Trophoblast cell (in vitro differentiated cells and primary cell): ENCODE data around the gene TNNT2.
A peak's percentile ranks its signal among the peaks of the same experiment; 100 is the strongest.

ENCODE experiments used
- DNase-seq, 2 donors: peaks; one replicate each; pipeline ENCODE4 v3.0.0-alpha.2; 2016
- H2AFZ ChIP-seq: 2 replicates; pipeline ENCODE4 v1.6.1; 2013; ENCODE audit warnings: low read length, moderate library complexity, mild to moderate bottlenecking; ENCODE audit not compliant: insufficient read depth, poor library complexity
- H2AK5ac ChIP-seq: 2 replicates; pipeline ENCODE4 v1.6.1; 2013; ENCODE audit warnings: mild to moderate bottlenecking, low read length
- H2BK120ac ChIP-seq: 2 replicates; pipeline ENCODE4 v1.6.1; 2013; ENCODE audit warnings: low read length, mild to moderate bottlenecking, moderate library complexity; ENCODE audit not compliant: insufficient read depth, poor library complexity
- H2BK12ac ChIP-seq: 2 replicates; pipeline ENCODE4 v1.6.1; 2013; ENCODE audit warnings: mild to moderate bottlenecking, low read length, moderate library complexity
- H2BK5ac ChIP-seq: 2 replicates; pipeline ENCODE4 v1.6.1; 2013; ENCODE audit warnings: low read length, low read depth, moderate library complexity, mild to moderate bottlenecking; ENCODE audit not compliant: poor library complexity
- H3K14ac ChIP-seq: 2 replicates; pipeline ENCODE4 v1.6.1; 2013; ENCODE audit warnings: mild to moderate bottlenecking, low read length
- H3K18ac ChIP-seq: 2 replicates; pipeline ENCODE4 v1.6.1; 2013; ENCODE audit warnings: mild to moderate bottlenecking, low read length
- H3K23ac ChIP-seq: 2 replicates; pipeline ENCODE4 v1.6.1; 2013; ENCODE audit warnings: low read length
- H3K27ac ChIP-seq: 2 replicates; pipeline ENCODE4 v1.5.1; 2013; ENCODE audit warnings: low read depth, mild to moderate bottlenecking, inconsistent platforms, low read length, moderate library complexity
- H3K27me3 ChIP-seq: 2 replicates; pipeline ENCODE4 v1.6.1; 2013; ENCODE audit warnings: inconsistent platforms, mild to moderate bottlenecking, low read length, moderate library complexity; ENCODE audit not compliant: insufficient read depth
- H3K36me3 ChIP-seq, 2 experiments: 1 replicate in 1 of 2; 2 replicates in 1 of 2; pipeline ENCODE4 v1.6.1; 2013; ENCODE audit warnings: low read length in 2 of 2, mild to moderate bottlenecking in 2 of 2, moderate library complexity in 1 of 2; ENCODE audit not compliant: insufficient read depth in 2 of 2, control insufficient read depth in 1 of 2
- H3K4ac ChIP-seq: 2 replicates; pipeline ENCODE4 v1.6.1; 2013; ENCODE audit warnings: low read depth, mild to moderate bottlenecking, low read length, moderate library complexity
- H3K4me1 ChIP-seq, 2 experiments: 1 replicate in 1 of 2; 2 replicates in 1 of 2; pipeline ENCODE4 v1.6.1; 2013; ENCODE audit warnings: low read length in 2 of 2, mild to moderate bottlenecking in 2 of 2, moderate library complexity in 1 of 2; ENCODE audit not compliant: insufficient read depth in 2 of 2, control insufficient read depth in 1 of 2
- H3K4me2 ChIP-seq: 2 replicates; pipeline ENCODE4 v1.6.1; 2013; ENCODE audit warnings: inconsistent platforms, mild to moderate bottlenecking, low read length, moderate library complexity
- H3K4me3 ChIP-seq: 2 replicates; pipeline ENCODE4 v1.5.1; 2013; ENCODE audit warnings: mild to moderate bottlenecking, low read depth, low read length, inconsistent platforms
- H3K79me1 ChIP-seq: one replicate; pipeline ENCODE4 v1.6.1; 2013; ENCODE audit warnings: low read length
- H3K79me2 ChIP-seq: 2 replicates; pipeline ENCODE4 v1.6.1; 2013; ENCODE audit warnings: low read length, mild to moderate bottlenecking; ENCODE audit not compliant: control insufficient read depth, insufficient read depth, poor library complexity
- H3K9ac ChIP-seq: 2 replicates; pipeline ENCODE4 v1.6.1; 2013; ENCODE audit warnings: mild to moderate bottlenecking, low read length
- H3K9me3 ChIP-seq: 2 replicates; pipeline ENCODE4 v1.6.1; 2013; ENCODE audit warnings: low read depth, mild to moderate bottlenecking, control low read depth, inconsistent platforms, low read length; ENCODE audit not compliant: insufficient read depth
- H4K12ac ChIP-seq: 2 replicates; pipeline ENCODE4 v1.6.1; 2013; ENCODE audit warnings: low read depth, mild to moderate bottlenecking, low read length, moderate library complexity
- H4K8ac ChIP-seq: 2 replicates; pipeline ENCODE4 v1.6.1; 2013; ENCODE audit warnings: low read depth, mild to moderate bottlenecking, low read length, moderate library complexity
- H4K91ac ChIP-seq: one replicate; pipeline ENCODE4 v1.6.1; 2013; ENCODE audit warnings: low read depth, mild to moderate bottlenecking, low read length, moderate library complexity
- WGBS: extraction: QIAGEN DNeasy Blood & Tissue Kit; methylation state at CpG from one replicate; pipeline ENCODE4 v1.1.7; 2013; ENCODE audit warnings: missing lambda C conversion rate; ENCODE audit not compliant: insufficient read length, insufficient coverage; ENCODE audit errors: extremely low coverage; 5-methylcytosine and 5-hydroxymethylcytosine counted together

Gene TNNT2

DNA sequence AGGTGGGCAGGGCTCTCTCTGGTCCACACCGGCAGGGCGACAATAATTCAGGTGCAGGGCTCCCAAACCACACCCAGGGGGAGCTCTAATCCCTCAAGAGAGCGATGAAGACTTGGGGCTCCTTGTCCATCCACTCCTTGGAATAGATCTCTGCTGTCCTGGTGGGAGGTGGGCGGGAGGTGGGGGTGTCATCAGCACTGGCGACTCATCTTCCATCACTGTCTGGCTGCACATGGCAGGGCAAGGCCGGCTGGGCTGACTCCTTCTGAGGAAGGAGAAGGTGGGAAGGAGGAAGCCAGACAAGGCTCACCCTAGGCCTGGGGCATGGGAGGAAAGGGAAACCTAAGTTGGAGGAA, 29.3 kb downstream of the TNNT2 start:
- H2BK12ac ChIP-seq: no peak overlapping the region
- H3K4me3 ChIP-seq: no peak overlapping the region
- peaks cover 9 to 21% of the 10 kb centered on the region in 2 experiments for H3K4me1 ChIP-seq
- H3K79me1 ChIP-seq: no peaks in the 10 kb centered on the region
- H3K9ac ChIP-seq: no peak overlapping the region
- no peaks in the 10 kb centered on the region for H3K36me3 ChIP-seq
- H3K23ac ChIP-seq: no peak overlapping the region
- peak in 1 of 2 donors; percentile 56 for DNase-seq
- no peak overlapping the region for H2BK5ac ChIP-seq
- no peak overlapping the region for H3K4me2 ChIP-seq
- peak overlapping the region; percentile 6 for H2AFZ ChIP-seq
- no CpG with 5 or more reads among the region's 6 CpGs for WGBS
- no peak overlapping the region for H3K27ac ChIP-seq
- no peaks in the 10 kb centered on the region for H3K9me3 ChIP-seq
- H3K79me2 ChIP-seq: no peaks in the 10 kb centered on the region
- H4K12ac ChIP-seq: no peak overlapping the region
- no peak overlapping the region for H2AK5ac ChIP-seq
- no peak overlapping the region for H4K91ac ChIP-seq
- H4K8ac ChIP-seq: peak overlapping the region; percentile 49
- no peak overlapping the region for H3K18ac ChIP-seq
- H3K14ac ChIP-seq: no peak overlapping the region
- H2BK120ac ChIP-seq: no peak overlapping the region
- no peaks in the 10 kb centered on the region for H3K27me3 ChIP-seq
- no peak overlapping the region for H3K4ac ChIP-seq

GRCh38 chr1:201347498-201348210, 29.8 kb downstream of the TNNT2 start:
- Histone ChIP-seq H3K27ac (peak overlapping the region; percentile 30), H3K79me1 (no peaks in the 10 kb centered on the region), H3K4me3 (no peak overlapping the region), H2BK5ac (no peak overlapping the region), H4K91ac (no peak overlapping the region), H3K9me3 (no peaks in the 10 kb centered on the region), H4K12ac (no peak overlapping the region), H3K4ac (no peak overlapping the region), H3K14ac (no peak overlapping the region), H3K36me3 (no peaks in the 10 kb centered on the region), H4K8ac (no peak overlapping the region), H3K27me3 (no peaks in the 10 kb centered on the region), H3K23ac (no peak overlapping the region), H3K9ac (no peak overlapping the region), H3K79me2 (no peaks in the 10 kb centered on the region), H3K18ac (no peak overlapping the region), H3K4me1 (peaks cover 9 to 18% of the 10 kb centered on the region in 2 experiments), H2AK5ac (no peak overlapping the region), H2AFZ (peak overlapping the region; percentile 6), H2BK120ac (no peak overlapping the region), H2BK12ac (no peak overlapping the region), H3K4me2 (peak overlapping the region; percentile 13)
- no CpG with 5 or more reads among the region's 7 CpGs for WGBS
- peak in 1 of 2 donors; percentile 43 for DNase-seq

DNA sequence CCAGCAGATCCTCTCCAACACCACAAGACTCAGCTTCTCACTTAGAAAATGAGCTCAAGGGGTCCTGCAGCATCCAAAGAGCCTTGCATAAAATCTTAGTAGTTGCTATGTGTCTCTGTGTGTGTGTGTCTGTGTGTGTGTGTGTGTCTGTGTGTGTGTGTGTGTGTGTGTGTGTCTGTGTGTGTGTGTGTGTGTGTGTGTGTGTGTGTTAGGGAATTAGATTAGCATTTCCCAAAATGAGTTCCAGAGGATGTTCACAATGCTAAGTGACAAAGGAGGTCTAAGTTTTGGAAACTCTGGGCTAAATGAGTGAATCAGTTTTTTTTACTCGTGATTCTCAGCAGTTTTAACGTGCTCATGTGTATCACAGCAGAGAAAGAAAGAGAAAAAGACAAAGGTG, 30.5 kb downstream of the TNNT2 start:
- H3K4ac ChIP-seq: no peak overlapping the region
- H3K36me3 ChIP-seq: no peaks in the 10 kb centered on the region
- H3K4me1 ChIP-seq: peaks cover 9 to 18% of the 10 kb centered on the region in 2 experiments
- no peak overlapping the region for H2BK12ac ChIP-seq
- H2BK5ac ChIP-seq: no peak overlapping the region
- H3K4me2 ChIP-seq: no peak overlapping the region
- H3K14ac ChIP-seq: no peak overlapping the region
- no peak for DNase-seq
- no peak overlapping the region for H3K4me3 ChIP-seq
- no peak overlapping the region for H2AFZ ChIP-seq
- H3K23ac ChIP-seq: no peak overlapping the region
- no peaks in the 10 kb centered on the region for H3K9me3 ChIP-seq
- H3K27ac ChIP-seq: no peak overlapping the region
- H2AK5ac ChIP-seq: no peak overlapping the region
- no peak overlapping the region for H3K18ac ChIP-seq
- no peaks in the 10 kb centered on the region for H3K79me1 ChIP-seq
- no peak overlapping the region for H4K91ac ChIP-seq
- H4K12ac ChIP-seq: no peak overlapping the region
- no CpG with 5 or more reads among the region's 2 CpGs for WGBS
- H3K79me2 ChIP-seq: no peaks in the 10 kb centered on the region
- no peaks in the 10 kb centered on the region for H3K27me3 ChIP-seq
- H2BK120ac ChIP-seq: no peak overlapping the region
- no peak overlapping the region for H3K9ac ChIP-seq
- no peak overlapping the region for H4K8ac ChIP-seq

- Histone ChIP-seq H3K79me1 (no peaks in the 10 kb centered on the region), H2BK12ac (peak overlapping the region; percentile 5), H3K4me2 (peak overlapping the region; percentile 42), H2AK5ac (no peak overlapping the region), H3K36me3 (no peaks in the 10 kb centered on the region), H3K18ac (no peak overlapping the region), H2BK5ac (no peak overlapping the region), H3K9me3 (no peaks in the 10 kb centered on the region), H3K4me1 (peaks cover 9 to 18% of the 10 kb centered on the region in 2 experiments), H4K91ac (peak overlapping the region; percentile 2), H3K23ac (no peak overlapping the region), H2BK120ac (no peak overlapping the region), H4K12ac (peak overlapping the region; percentile 6), H3K27me3 (no peaks in the 10 kb centered on the region), H3K4ac (no peak overlapping the region), H4K8ac (no peak overlapping the region), H3K9ac (no peak overlapping the region), H3K79me2 (no peaks in the 10 kb centered on the region), H3K14ac (peak overlapping the region; percentile 17), H2AFZ (peak overlapping the region; percentile 8), H3K4me3 (no peak overlapping the region), H3K27ac (no peak overlapping the region)
- no CpG with 5 or more reads among the region's 5 CpGs for WGBS
- DNase-seq: peak; percentile 70 to 90
Measured at GRCh38 chr1:201346337-201346939, 31.0 kb downstream of the TNNT2 start.
